ENCODE results near the gene WDR7.

Gene WDR7

GRCh38 chr18:56658261-56658660 lies 7.1 kb downstream of the WDR7 start:
- DNase-seq = no peak

- no peak for DNase-seq
These were observed 8.0 kb downstream of the WDR7 start for GRCh38 chr18:56659111-56659510.

GRCh38 chr18:56660655-56661054 lies 9.5 kb downstream of the WDR7 start:
- DNase-seq = no peak

GRCh38 chr18:56661360-56662062 lies 10.4 kb downstream of the WDR7 start:
- DNase-seq = no peak

- DNase-seq = no peak
These were observed 10.9 kb downstream of the WDR7 start for GRCh38 chr18:56662063-56662408.

GRCh38 chr18:56662502-56662901 lies 11.3 kb downstream of the WDR7 start:
- no peak for DNase-seq

- no peak for DNase-seq
These were observed 11.7 kb downstream of the WDR7 start for GRCh38 chr18:56662902-56663301.

- DNase-seq = no peak
These were observed 21.2 kb downstream of the WDR7 start for GRCh38 chr18:56672391-56672790.

- DNase-seq = no peak
These were observed 21.8 kb downstream of the WDR7 start for GRCh38 chr18:56672981-56673380.

- no peak for DNase-seq
These were observed 25.5 kb downstream of the WDR7 start for GRCh38 chr18:56676639-56677038.

GRCh38 chr18:56678836-56679565 lies 27.8 kb downstream of the WDR7 start:
- no peak for DNase-seq

- no peak for DNase-seq
These were observed 33.1 kb downstream of the WDR7 start for GRCh38 chr18:56684277-56684676.

GRCh38 chr18:56691530-56691929 lies 40.4 kb downstream of the WDR7 start:
- DNase-seq = no peak

GRCh38 chr18:56696966-56697365 lies 45.8 kb downstream of the WDR7 start:
- no peak for DNase-seq

- no peak for DNase-seq
These were observed 51.8 kb downstream of the WDR7 start for GRCh38 chr18:56702946-56703345.

GRCh38 chr18:56709463-56709862 lies 58.3 kb downstream of the WDR7 start:
- no peak for DNase-seq

GRCh38 chr18:56711708-56712445 lies 60.7 kb downstream of the WDR7 start:
- DNase-seq = no peak

- no peak for DNase-seq
These were observed 61.6 kb downstream of the WDR7 start for GRCh38 chr18:56712761-56713160.

GRCh38 chr18:56715121-56715520 lies 64.0 kb downstream of the WDR7 start:
- no peak for DNase-seq

- no peak for DNase-seq
These were observed 65.6 kb downstream of the WDR7 start for GRCh38 chr18:56716692-56717146.

GRCh38 chr18:56721031-56721430 lies 69.9 kb downstream of the WDR7 start:
- no peak for DNase-seq

GRCh38 chr18:56721491-56721890 lies 70.3 kb downstream of the WDR7 start:
- DNase-seq = no peak

- no peak for DNase-seq
These were observed 71.4 kb downstream of the WDR7 start for GRCh38 chr18:56722518-56722917.

- DNase-seq = no peak
These were observed 71.9 kb downstream of the WDR7 start for GRCh38 chr18:56723068-56723467.

All from 8988T (cell line).